ENCODE results near the gene ZMYND8. TPM values are rescaled to one million over a fixed set of nuclear protein-coding genes. Genes with fewer than 3 reads are reported as not detected.

The ZMYND8 gene
- total and polyA plus RNA-seq, 2 donors (not counting 3 experiments of a cell fraction or from before 2014, with no cell fraction given): 30.6 to 75.2 TPM

GRCh38 chr20:47248448-47248966 is 108.0 kb downstream of the ZMYND8 start:
- CTCF ChIA-PET: interaction anchor here (0.6 to 3.2 kb wide), 2 partner anchors 23 to 135 kb away, joined by 3 to 12 read pairs; no protein-coding TSS in a partner anchor
- no peak for DNase-seq (ENCODE audit: low read depth, low spot score)

GRCh38 chr20:47247972-47248371 is 108.5 kb downstream of the ZMYND8 start:
- H4K20me1 ChIP-seq (replicated peaks; ENCODE audit: control insufficient read depth, extremely low read depth, insufficient read depth, low read length): no peaks in the 10 kb centered on the region
- ChIA-PET POLR2A (no interaction called here), CTCF (interaction anchor here (3.2 kb wide), 1 partner anchor 136 kb away, joined by 12 read pairs; no protein-coding TSS in a partner anchor)
- H3K79me2 ChIP-seq (ENCODE audit: control insufficient read depth, insufficient read depth, low read length): peaks cover 9% of the 10 kb centered on the region
- H2AFZ ChIP-seq (ENCODE audit: low read depth, low read length): no peak overlapping the region
- intact Hi-C loops (cut with micrococcal nuclease) (no loop called here), dilution Hi-C loops (cut with MboI; ENCODE audit: extremely low pct_ligation_motif_present, low sequenced_read_pairs) (no loop called here)
- no TSS peak for BruUV-seq (replicated peaks)
- H3K4me2 ChIP-seq (ENCODE audit: insufficient read depth, low read length): no peak overlapping the region
- H3K4me1 ChIP-seq (ENCODE audit: control insufficient read depth, extremely low read depth, insufficient read depth, low read length): no peaks in the 10 kb centered on the region
- peaks cover 35 to 42% of the 10 kb centered on the region in 2 experiments for H3K36me3 ChIP-seq (ENCODE audit: control insufficient read depth in 2 of 2, extremely low read depth in 1 of 2, insufficient read depth in 2 of 2, low read length in 2 of 2)
- no peaks in the 10 kb centered on the region for H3K27me3 ChIP-seq (ENCODE audit: control insufficient read depth in 2 of 2, insufficient read depth in 2 of 2, low read length in 2 of 2)
- no peak for FAIRE-seq
- TF ChIP-seq CTCF (IDR thresholded peaks at IDR 0.05; ENCODE audit: extremely low read depth in 1 of 2, insufficient read depth in 1 of 2, low read depth in 1 of 2, low read length in 2 of 2) (no peak), FOS (IDR thresholded peaks at IDR 0.05; ENCODE audit: borderline replicate concordance, insufficient read depth, low read length) (no peak), POLR2A (IDR thresholded peaks at IDR 0.05; ENCODE audit: low read depth, low read length) (no peak), GATA2 (IDR thresholded peaks at IDR 0.05; ENCODE audit: insufficient read depth, insufficient read length, low read depth, low read length) (no peak), EZH2 (IDR thresholded peaks at IDR 0.05; ENCODE audit: borderline replicate concordance, low read depth, low read length, severe bottlenecking) (no peak), MAX (IDR thresholded peaks at IDR 0.05; ENCODE audit: insufficient read depth, insufficient read length) (no peak), JUN (IDR thresholded peaks at IDR 0.05; ENCODE audit: borderline replicate concordance, insufficient read depth, insufficient read length, low read depth) (no peak), POLR2AphosphoS5 (IDR thresholded peaks at IDR 0.05; ENCODE audit: insufficient read depth, low read depth, low read length) (no peak), MYC (IDR thresholded peaks at IDR 0.05; ENCODE audit: low read depth, low read length) (no peak)
- H3K9me1 ChIP-seq (replicated peaks; ENCODE audit: control insufficient read depth, extremely low read depth, insufficient read depth, low read length): no peaks in the 10 kb centered on the region
- no peak overlapping the region for H3K9ac ChIP-seq (replicated peaks; ENCODE audit: extremely low read depth, insufficient read depth, low read length)
- no peak overlapping the region for H3K4me3 ChIP-seq (replicated peaks in 1 of 3; ENCODE audit: insufficient read depth in 1 of 3, low read depth in 1 of 3, low read length in 3 of 3)
- DNase-seq (ENCODE audit: low read depth, low spot score): no peak
- H3K9me3 ChIP-seq (replicated peaks; ENCODE audit: control insufficient read depth, insufficient read depth, low read length): no peaks in the 10 kb centered on the region
- H3K27ac ChIP-seq (ENCODE audit: insufficient read depth, low read depth, low read length): no peak overlapping the region

More at GRCh38 chr20:47248448-47248966, 108.0 kb downstream of the ZMYND8 start:
- FAIRE-seq: no peak
- H3K79me2 ChIP-seq (ENCODE audit: control insufficient read depth, insufficient read depth, low read length): peaks cover 8% of the 10 kb centered on the region
- no peak overlapping the region for H2AFZ ChIP-seq (ENCODE audit: low read depth, low read length)
- no peaks in the 10 kb centered on the region for H3K27me3 ChIP-seq (ENCODE audit: control insufficient read depth in 2 of 2, insufficient read depth in 2 of 2, low read length in 2 of 2)
- intact Hi-C loops (cut with micrococcal nuclease): no loop called here
- H3K4me1 ChIP-seq (ENCODE audit: control insufficient read depth, extremely low read depth, insufficient read depth, low read length): no peaks in the 10 kb centered on the region
- BruUV-seq (replicated peaks): no TSS peak
- dilution Hi-C loops (cut with MboI; ENCODE audit: extremely low pct_ligation_motif_present, low sequenced_read_pairs): no loop called here
- H3K9me1 ChIP-seq (replicated peaks; ENCODE audit: control insufficient read depth, extremely low read depth, insufficient read depth, low read length): no peaks in the 10 kb centered on the region
- no peaks in the 10 kb centered on the region for H3K9me3 ChIP-seq (replicated peaks; ENCODE audit: control insufficient read depth, insufficient read depth, low read length)
- H3K4me3 ChIP-seq (replicated peaks in 1 of 3; ENCODE audit: insufficient read depth in 1 of 3, low read depth in 1 of 3, low read length in 3 of 3): no peak overlapping the region
- TF ChIP-seq POLR2AphosphoS5 (IDR thresholded peaks at IDR 0.05; ENCODE audit: insufficient read depth, low read depth, low read length): no peak
- no peak for TF ChIP-seq MYC (IDR thresholded peaks at IDR 0.05; ENCODE audit: low read depth, low read length)
- TF ChIP-seq MAX (IDR thresholded peaks at IDR 0.05; ENCODE audit: insufficient read depth, insufficient read length): no peak
- no peak overlapping the region for H3K9ac ChIP-seq (replicated peaks; ENCODE audit: extremely low read depth, insufficient read depth, low read length)
- POLR2A ChIA-PET: interaction anchor here (1.1 kb wide), 1 partner anchor 69 kb away, joined by 3 read pairs; no protein-coding TSS in a partner anchor
- H4K20me1 ChIP-seq (replicated peaks; ENCODE audit: control insufficient read depth, extremely low read depth, insufficient read depth, low read length): no peaks in the 10 kb centered on the region
- peaks cover 34 to 42% of the 10 kb centered on the region in 2 experiments for H3K36me3 ChIP-seq (ENCODE audit: control insufficient read depth in 2 of 2, extremely low read depth in 1 of 2, insufficient read depth in 2 of 2, low read length in 2 of 2)
- H3K4me2 ChIP-seq (ENCODE audit: insufficient read depth, low read length): no peak overlapping the region
- H3K27ac ChIP-seq (ENCODE audit: insufficient read depth, low read depth, low read length): no peak overlapping the region

All from endothelial cell of umbilical vein (primary cell).